ENCODE measurements around the gene PARP12.

Gene PARP12

DNA sequence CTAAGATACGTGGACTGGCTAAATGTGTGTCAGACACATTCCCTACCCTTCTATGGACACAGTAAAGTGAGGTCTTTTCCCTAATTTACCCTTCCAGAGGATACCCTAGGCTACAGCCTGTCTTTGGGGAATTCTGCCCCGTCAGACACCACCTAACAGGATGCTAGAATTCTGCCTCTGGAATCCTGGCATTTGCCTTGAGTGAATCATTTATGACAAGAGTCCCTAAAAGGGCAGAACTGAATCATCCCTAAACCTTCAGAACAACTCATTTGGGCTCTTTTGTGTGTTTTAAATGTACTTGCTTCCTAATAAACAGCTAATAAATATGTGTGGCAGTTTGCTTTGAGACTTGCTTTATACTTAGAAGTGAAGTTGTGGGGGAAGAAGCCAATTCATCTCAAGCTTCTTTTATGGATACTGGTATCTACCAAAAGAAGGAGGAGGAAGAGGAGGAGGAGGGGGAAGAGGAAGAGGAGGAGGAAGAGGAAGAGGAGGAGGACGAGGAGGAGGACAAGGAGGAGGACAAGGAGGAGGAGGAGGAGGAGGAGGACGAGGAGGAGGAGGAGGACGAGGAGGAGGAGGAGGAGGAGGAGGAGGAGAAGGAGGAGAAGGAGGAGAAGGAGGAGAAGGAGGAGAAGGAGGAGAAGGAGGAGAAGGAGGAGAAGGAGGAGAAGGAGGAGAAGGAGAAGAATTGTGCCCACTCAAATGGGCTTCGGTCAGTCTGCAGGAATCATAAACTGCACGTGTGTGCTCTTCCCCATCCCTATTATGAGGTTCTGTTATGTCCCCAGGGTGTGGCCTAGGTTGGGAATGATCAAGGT is 27.1 kb downstream of the PARP12 start:
- TF ChIP-seq TAF1 (IDR thresholded peaks at IDR 0.05; ENCODE audit: borderline replicate concordance, insufficient read depth, low read length) (no peak), SIN3A (IDR thresholded peaks at IDR 0.05; ENCODE audit: borderline replicate concordance, insufficient read depth, low read length) (no peak), POLR2AphosphoS5 (IDR thresholded peaks at IDR 0.05; ENCODE audit: low read depth, low read length) (no peak), FOXP2 (optimal IDR thresholded peaks at IDR 0.05; ENCODE audit: borderline replicate concordance, extremely low read depth, extremely low read length, insufficient read depth) (no peak)
- TF ChIP-seq, protein P1, sequence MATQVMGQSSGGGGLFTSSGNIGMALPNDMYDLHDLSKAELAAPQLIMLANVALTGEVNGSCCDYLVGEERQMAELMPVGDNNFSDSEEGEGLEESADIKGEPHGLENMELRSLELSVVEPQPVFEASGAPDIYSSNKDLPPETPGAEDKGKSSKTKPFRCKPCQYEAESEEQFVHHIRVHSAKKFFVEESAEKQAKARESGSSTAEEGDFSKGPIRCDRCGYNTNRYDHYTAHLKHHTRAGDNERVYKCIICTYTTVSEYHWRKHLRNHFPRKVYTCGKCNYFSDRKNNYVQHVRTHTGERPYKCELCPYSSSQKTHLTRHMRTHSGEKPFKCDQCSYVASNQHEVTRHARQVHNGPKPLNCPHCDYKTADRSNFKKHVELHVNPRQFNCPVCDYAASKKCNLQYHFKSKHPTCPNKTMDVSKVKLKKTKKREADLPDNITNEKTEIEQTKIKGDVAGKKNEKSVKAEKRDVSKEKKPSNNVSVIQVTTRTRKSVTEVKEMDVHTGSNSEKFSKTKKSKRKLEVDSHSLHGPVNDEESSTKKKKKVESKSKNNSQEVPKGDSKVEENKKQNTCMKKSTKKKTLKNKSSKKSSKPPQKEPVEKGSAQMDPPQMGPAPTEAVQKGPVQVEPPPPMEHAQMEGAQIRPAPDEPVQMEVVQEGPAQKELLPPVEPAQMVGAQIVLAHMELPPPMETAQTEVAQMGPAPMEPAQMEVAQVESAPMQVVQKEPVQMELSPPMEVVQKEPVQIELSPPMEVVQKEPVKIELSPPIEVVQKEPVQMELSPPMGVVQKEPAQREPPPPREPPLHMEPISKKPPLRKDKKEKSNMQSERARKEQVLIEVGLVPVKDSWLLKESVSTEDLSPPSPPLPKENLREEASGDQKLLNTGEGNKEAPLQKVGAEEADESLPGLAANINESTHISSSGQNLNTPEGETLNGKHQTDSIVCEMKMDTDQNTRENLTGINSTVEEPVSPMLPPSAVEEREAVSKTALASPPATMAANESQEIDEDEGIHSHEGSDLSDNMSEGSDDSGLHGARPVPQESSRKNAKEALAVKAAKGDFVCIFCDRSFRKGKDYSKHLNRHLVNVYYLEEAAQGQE (IDR thresholded peaks at IDR 0.05; ENCODE audit: insufficient read depth in 1 of 2, low read depth in 2 of 2, low read length in 2 of 2) = no peak

DNA sequence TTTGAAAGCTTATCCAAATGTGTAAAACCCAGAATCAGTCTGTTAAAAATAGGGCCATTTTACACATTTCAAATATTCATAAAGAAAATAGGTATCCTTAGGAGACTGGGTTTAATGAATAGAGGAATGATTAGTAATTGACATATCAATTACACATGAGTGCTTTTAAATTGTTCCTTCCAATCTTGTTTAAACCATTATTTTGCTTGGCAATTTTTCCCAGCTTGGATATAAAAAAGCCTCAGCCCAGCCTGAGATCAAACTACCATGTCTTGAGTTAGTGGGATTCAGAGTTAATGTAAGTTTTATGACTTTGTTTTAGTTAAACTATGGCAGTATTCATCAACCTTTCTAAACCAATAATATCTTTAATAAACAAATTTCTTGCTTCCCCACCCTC is 28.3 kb downstream of the PARP12 start:
- TF ChIP-seq TAF1 (IDR thresholded peaks at IDR 0.05; ENCODE audit: borderline replicate concordance, insufficient read depth, low read length) = no peak
- no peak for TF ChIP-seq FOXP2 (optimal IDR thresholded peaks at IDR 0.05; ENCODE audit: borderline replicate concordance, extremely low read depth, extremely low read length, insufficient read depth)
- TF ChIP-seq SIN3A (IDR thresholded peaks at IDR 0.05; ENCODE audit: borderline replicate concordance, insufficient read depth, low read length) = no peak
- TF ChIP-seq, protein P1 (IDR thresholded peaks at IDR 0.05; ENCODE audit: insufficient read depth in 1 of 2, low read depth in 2 of 2, low read length in 2 of 2) = no peak
- TF ChIP-seq POLR2AphosphoS5 (IDR thresholded peaks at IDR 0.05; ENCODE audit: low read depth, low read length) = no peak

DNA sequence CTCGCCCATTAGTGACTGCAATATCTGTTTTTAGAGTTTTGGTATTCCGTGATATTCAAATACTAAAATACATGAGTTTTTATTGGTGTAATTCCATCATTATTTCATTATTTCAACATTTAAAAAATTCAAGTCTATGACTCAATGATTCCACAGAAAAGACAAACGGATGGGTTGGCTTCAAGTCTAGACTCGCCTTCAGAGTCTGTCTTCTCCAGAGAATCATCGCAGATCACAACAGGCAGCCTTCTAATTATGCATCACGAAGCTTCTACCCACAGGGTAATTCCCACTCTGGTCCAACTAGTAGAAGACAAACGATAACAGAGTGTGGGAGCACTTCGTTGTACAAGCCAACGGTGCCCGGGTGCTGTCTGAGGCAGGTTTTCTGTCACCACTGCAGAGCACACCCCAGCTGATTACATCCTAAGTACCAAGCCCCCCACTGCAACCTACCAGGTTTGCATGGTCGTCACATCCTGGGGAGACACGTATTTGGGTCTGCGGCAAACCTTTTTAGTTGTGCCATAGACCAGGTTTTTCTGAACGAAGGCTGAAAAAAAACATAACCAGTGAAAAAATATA is 28.9 kb downstream of the PARP12 start:
- TF ChIP-seq POLR2AphosphoS5 (IDR thresholded peaks at IDR 0.05; ENCODE audit: low read depth, low read length) (no peak), SIN3A (IDR thresholded peaks at IDR 0.05; ENCODE audit: borderline replicate concordance, insufficient read depth, low read length) (no peak), TAF1 (IDR thresholded peaks at IDR 0.05; ENCODE audit: borderline replicate concordance, insufficient read depth, low read length) (no peak)
- TF ChIP-seq, protein P1 (IDR thresholded peaks at IDR 0.05; ENCODE audit: insufficient read depth in 1 of 2, low read depth in 2 of 2, low read length in 2 of 2) = no peak

GRCh38 chr7:140033036-140033435 is 29.7 kb downstream of the PARP12 start:
- TF ChIP-seq FOXP2 (optimal IDR thresholded peaks at IDR 0.05; ENCODE audit: borderline replicate concordance, extremely low read depth, extremely low read length, insufficient read depth) = no peak
- no peak for TF ChIP-seq POLR2AphosphoS5 (IDR thresholded peaks at IDR 0.05; ENCODE audit: low read depth, low read length)
- TF ChIP-seq SIN3A (IDR thresholded peaks at IDR 0.05; ENCODE audit: borderline replicate concordance, insufficient read depth, low read length) = no peak
- TF ChIP-seq, protein P1 (IDR thresholded peaks at IDR 0.05; ENCODE audit: insufficient read depth in 1 of 2, low read depth in 2 of 2, low read length in 2 of 2) = no peak
- TF ChIP-seq TAF1 (IDR thresholded peaks at IDR 0.05; ENCODE audit: borderline replicate concordance, insufficient read depth, low read length) = no peak

Data from PFSK-1 (cell line).